ENCODE measurements around the gene STAC3.

STAC3 gene

DNA sequence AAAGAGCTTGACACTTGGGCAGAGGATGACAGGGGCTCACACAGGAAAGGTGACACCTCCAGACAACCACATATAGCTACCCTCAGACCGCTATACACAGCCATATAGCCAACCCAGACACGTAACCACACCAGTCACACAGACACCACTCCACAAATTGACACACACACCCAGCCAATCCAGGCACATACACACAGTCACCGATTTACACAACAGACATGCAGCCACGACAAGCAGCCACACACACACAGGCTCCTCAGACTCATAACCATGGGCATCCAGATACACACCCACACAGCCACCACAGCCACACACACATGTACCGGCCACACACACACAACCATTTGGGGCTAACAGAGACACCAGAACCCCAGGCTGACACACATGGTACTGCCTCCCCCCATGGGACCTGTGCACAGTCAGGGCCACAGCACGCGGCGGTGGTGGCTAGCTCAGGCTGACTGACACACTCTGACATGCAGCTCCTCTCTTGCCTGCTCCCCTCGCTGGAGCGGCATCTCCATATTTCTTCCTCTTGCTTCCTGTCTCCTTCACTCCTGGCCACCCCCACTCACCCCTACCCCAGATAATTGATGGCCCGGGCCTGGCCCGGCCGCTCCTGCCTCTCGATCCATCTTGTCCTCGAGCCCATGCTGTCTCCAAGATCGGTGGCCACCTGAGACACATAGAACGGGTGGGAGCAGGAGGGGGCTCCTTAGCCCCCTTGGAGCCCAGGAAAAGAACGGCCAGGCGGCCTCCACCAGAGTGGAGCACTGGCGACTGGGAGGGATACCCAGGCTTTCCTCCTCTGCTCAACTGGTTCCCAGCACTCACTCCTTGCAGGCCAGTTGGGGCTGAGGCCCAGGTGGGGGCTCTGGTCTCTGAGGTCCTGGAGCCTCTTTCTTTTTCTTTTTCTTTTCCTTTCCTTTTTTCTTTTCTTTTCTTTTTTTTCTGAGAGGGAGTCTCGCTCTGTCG, 27.5 kb downstream of the STAC3 start:
- TF ChIP-seq, protein P1, sequence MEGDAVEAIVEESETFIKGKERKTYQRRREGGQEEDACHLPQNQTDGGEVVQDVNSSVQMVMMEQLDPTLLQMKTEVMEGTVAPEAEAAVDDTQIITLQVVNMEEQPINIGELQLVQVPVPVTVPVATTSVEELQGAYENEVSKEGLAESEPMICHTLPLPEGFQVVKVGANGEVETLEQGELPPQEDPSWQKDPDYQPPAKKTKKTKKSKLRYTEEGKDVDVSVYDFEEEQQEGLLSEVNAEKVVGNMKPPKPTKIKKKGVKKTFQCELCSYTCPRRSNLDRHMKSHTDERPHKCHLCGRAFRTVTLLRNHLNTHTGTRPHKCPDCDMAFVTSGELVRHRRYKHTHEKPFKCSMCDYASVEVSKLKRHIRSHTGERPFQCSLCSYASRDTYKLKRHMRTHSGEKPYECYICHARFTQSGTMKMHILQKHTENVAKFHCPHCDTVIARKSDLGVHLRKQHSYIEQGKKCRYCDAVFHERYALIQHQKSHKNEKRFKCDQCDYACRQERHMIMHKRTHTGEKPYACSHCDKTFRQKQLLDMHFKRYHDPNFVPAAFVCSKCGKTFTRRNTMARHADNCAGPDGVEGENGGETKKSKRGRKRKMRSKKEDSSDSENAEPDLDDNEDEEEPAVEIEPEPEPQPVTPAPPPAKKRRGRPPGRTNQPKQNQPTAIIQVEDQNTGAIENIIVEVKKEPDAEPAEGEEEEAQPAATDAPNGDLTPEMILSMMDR (IDR thresholded peaks at IDR 0.05; ENCODE audit: insufficient read depth, low read length, missing control alignments), result no peak
- ChIA-PET POLR2A (no interaction called here), CTCF (interaction anchor here (0.6 to 13.3 kb wide), 6 partner anchors 8 to 230 kb away, joined by 3 to 425 read pairs (median 4); partner anchors contain the start of gene NXPH4)
- H3K4me3 ChIP-seq (ENCODE audit: low read depth, low read length), result no peak overlapping the region
- no peak for DNase-seq (ENCODE audit: low read depth, low spot score)

DNA sequence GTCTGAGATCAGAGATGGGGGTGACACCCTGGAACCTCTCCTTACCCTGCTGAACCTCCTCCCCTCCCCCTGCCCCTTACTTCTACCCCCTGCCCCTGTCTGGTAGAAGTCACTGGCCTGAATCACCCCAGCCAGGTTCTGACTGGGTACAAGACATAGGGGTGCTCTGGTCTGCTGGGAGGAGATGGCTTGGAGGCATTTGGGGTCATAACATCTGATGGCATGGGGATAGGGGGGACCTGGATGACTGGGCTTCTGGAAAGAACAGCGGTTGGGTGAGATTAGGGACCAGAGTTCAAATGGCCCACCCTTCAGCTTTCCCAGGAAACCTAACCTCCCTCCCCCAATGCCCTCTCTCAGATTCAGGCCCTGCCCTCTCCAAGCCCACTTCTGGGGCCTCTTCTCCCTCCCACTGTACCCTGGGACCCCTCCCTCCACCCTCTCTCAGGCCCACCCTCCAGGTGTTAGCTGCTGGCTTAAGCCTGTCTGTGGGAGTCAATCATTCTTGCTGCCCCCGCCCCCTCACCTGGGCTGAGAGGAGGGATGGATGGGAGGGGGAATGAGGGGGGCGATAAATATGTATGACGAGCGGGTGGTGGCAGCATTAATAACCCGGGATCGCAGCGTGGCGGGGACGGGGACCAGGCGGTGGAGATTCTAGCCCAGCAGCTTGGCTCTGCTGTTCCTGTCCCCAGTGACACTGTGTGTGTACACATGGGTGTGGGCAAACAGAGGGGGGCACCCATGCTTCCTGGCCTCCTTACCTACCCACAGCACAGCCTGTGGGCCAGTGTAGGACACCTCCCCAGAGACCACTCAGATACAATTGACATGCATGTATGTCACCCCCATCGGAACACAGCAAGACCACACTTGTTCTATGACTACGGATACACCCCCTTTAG, 28.4 kb downstream of the STAC3 start:
- ChIA-PET CTCF (interaction anchor here (0.6 to 13.3 kb wide), 5 partner anchors 7 to 99 kb away, joined by 3 to 425 read pairs (median 5); partner anchors contain the start of gene NXPH4), POLR2A (no interaction called here)
- TF ChIP-seq, protein P1 (IDR thresholded peaks at IDR 0.05; ENCODE audit: insufficient read depth, low read length, missing control alignments), result no peak
- DNase-seq (ENCODE audit: low read depth, low spot score), result no peak
- no peak overlapping the region for H3K4me3 ChIP-seq (ENCODE audit: low read depth, low read length)

DNA sequence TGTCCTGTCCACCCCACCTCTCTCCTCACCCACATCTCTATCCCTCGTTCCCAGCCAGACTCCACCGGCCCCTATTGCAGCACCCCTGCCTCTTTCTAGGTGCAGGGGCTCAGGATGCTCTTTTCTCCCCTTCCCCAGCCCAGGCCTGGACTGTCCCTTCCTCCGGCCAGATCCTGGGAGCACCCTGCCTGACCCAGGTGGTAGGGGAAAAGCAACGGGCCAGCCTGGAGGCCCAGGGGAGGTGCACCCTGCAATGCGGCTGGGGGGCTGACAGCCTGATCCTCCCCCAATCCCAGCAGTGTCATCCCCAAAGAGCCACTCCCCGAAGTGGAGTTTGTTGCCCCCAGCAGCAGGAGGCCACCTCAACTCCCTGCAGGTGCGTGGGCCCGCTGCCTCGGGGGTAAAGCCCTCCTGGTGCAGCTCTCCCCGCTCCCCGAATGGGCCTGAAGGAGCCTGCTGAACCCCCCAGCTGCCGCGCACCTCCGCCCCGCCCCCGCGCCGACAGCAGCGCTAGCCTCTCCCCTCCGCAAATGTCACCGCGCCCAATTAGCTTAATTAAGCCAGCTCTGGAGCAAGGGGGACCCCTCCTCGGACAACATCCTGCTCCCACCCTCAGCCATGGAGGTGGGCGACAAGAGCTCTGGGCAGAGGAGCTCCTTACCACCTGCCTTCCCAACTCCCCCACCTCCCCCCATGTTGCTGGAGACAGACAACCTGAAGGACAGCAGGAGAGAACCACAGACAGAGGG, 29.6 kb downstream of the STAC3 start:
- no peak overlapping the region for H3K4me3 ChIP-seq (ENCODE audit: low read depth, low read length)
- TF ChIP-seq, protein P1 (IDR thresholded peaks at IDR 0.05; ENCODE audit: insufficient read depth, low read length, missing control alignments), result no peak
- ChIA-PET POLR2A (no interaction called here), CTCF (interaction anchor here (13.3 kb wide), 1 partner anchor 22 kb away, joined by 425 read pairs; a partner anchor contains a TSS)
- DNase-seq (ENCODE audit: low read depth, low spot score), result no peak

DNA sequence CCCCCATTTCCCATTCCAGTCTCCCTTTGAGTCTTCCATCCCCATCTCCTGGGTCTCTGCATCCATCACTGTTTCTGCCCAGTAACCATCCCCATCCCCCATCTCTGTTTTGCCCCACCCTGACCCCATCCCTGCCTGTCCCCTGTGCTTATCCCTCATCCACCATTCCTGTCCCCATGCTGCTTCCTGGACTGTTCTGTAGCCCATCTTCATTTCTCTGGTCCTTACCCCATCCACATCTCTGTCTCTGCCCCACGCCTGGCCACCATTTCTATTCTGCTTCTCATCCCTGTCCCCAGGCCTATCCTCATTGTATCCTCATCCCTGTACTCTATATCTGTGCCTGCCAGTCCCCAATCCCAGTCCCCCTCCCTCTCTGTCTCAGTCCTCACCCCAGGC, 30.2 kb downstream of the STAC3 start:
- H3K4me3 ChIP-seq (ENCODE audit: low read depth, low read length), result no peak overlapping the region
- no peak for DNase-seq (ENCODE audit: low read depth, low spot score)
- CTCF ChIA-PET, result interaction anchor here (13.3 kb wide), 1 partner anchor 22 kb away, joined by 425 read pairs; a partner anchor contains a TSS
- POLR2A ChIA-PET, result no interaction called here
- TF ChIP-seq, protein P1 (IDR thresholded peaks at IDR 0.05; ENCODE audit: insufficient read depth, low read length, missing control alignments), result no peak

DNA sequence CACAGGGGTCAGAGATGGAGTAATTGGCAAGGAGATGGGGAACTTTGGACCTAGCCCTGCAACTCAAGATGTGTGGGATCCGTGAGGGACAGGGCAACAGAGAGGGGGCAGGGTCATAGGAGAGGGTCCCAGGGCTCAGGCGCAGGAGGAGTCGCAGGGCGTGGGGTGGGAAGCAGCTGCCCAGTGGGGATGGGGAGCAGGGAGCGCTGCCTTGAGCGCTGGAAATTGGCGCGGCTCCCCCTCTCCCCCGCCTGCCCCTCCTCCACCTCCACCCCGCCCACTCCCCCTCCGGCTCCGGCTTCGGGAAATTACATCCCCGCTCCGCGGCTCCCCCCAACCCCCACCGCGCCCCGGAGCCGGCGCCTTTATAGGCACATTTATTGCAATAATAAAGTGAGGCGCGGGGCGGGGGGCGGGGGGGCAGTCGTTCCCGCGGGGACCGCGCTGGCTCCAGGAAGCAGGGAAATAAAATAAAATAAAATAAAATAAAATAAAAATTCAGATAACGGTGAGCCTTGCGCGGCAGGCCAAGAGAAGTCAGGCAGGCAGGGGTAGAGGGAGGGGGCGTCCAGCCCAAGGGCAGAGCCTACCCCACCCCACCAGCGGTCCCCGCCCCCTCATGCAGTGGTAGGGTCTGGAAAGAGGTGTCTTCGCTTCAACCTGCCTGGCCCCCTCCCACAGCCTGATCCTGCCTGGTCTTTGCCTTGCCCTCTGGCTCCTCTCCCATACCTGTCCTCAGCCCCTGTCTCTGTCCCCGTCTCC, 30.8 kb downstream of the STAC3 start:
- DNase-seq (ENCODE audit: low read depth, low spot score), result no peak
- ChIA-PET POLR2A (interaction anchor here (1.3 kb wide), 1 partner anchor 9 kb away, joined by 10 read pairs; the partner anchor contains the start of gene SHMT2), CTCF (interaction anchor here (1.3 to 9.8 kb wide), 5 partner anchors 8 to 232 kb away, joined by 4 to 290 read pairs (median 32); partner anchors contain the start of gene SHMT2)
- H3K4me3 ChIP-seq (ENCODE audit: low read depth, low read length), result no peak overlapping the region
- TF ChIP-seq, protein P1 (IDR thresholded peaks at IDR 0.05; ENCODE audit: insufficient read depth, low read length, missing control alignments), result no peak

Data from AG04449 (cell line).